WTC11 (cell line): Measurements from ENCODE around the gene INPP5E. TPM values are rescaled to one million over a fixed set of nuclear protein-coding genes. Genes with fewer than 3 reads are reported as not detected.

Source experiments
- ATAC-seq: fragments of 200-7000 bp; cut with Tn5 transposase; 2 replicates; pipeline ENCODE4 v1.10.0; 2021; ENCODE audit warnings: mild to moderate bottlenecking, moderate library complexity
- CTCF ChIA-PET: fragments of 300-600 bp; sonication (Branson Sonifier 250); formaldehyde crosslinking; loops from one replicate; lab custom pipeline; 2021; ENCODE audit warnings: antibody characterized with exemption; lab: Charles Lee
- POLR2A ChIA-PET: fragments of 350-600 bp; sonication (Branson Sonifier 250); formaldehyde crosslinking; loops from one replicate; lab custom pipeline; 2021; ENCODE audit warnings: antibody characterized with exemption; lab: Charles Lee
- DNase-seq: peaks from one replicate; pipeline ENCODE4 v3.0.0; 2021; ENCODE audit warnings: low spot score
- H3K27ac Mint-ChIP-seq: 2 replicates; pipeline ENCODE4 v1.8.0; 2021; ENCODE audit warnings: mixed read lengths
- H3K27me3 Mint-ChIP-seq: 2 replicates; pipeline ENCODE4 v1.8.0; 2021; ENCODE audit warnings: low read depth, mild to moderate bottlenecking, moderate library complexity, mixed read lengths
- H3K36me3 Mint-ChIP-seq: 2 replicates; pipeline ENCODE4 v1.8.0; 2021; ENCODE audit warnings: mixed read lengths
- H3K4me1 Mint-ChIP-seq: 2 replicates; pipeline ENCODE4 v1.8.0; 2022; ENCODE audit warnings: mixed read lengths
- H3K4me3 Mint-ChIP-seq: 2 replicates; pipeline ENCODE4 v1.8.0; 2021; ENCODE audit warnings: mild to moderate bottlenecking, moderate library complexity, mixed read lengths
- H3K9me3 Mint-ChIP-seq: 2 replicates; pipeline ENCODE4 v1.8.0; 2021; ENCODE audit warnings: mixed read lengths
- CBFB ChIP-seq: sonication (generic); formaldehyde crosslinking; IDR thresholded peaks from 2 replicates; pipeline ENCODE4 v1.8.1; 2022; ENCODE audit warnings: mild to moderate bottlenecking, low read depth, missing genetic modification reagents
- CREM ChIP-seq: sonication (generic); formaldehyde crosslinking; IDR thresholded peaks from 2 replicates; pipeline ENCODE4 v1.8.1; 2022; ENCODE audit warnings: mild to moderate bottlenecking, missing genetic modification reagents, moderate library complexity
- E2F5 ChIP-seq: sonication (generic); formaldehyde crosslinking; IDR thresholded peaks from 2 replicates; pipeline ENCODE4 v1.8.1; 2022; ENCODE audit warnings: mild to moderate bottlenecking, moderate library complexity, missing genetic modification reagents
- ESRRA ChIP-seq: sonication (generic); formaldehyde crosslinking; IDR thresholded peaks from 2 replicates; pipeline ENCODE4 v1.8.1; 2022; ENCODE audit warnings: mild to moderate bottlenecking, missing genetic modification reagents, borderline replicate concordance
- FOXJ3 ChIP-seq: sonication (generic); formaldehyde crosslinking; IDR thresholded peaks from 2 replicates; pipeline ENCODE4 v1.9.0; 2021; ENCODE audit warnings: missing genetic modification reagents, mild to moderate bottlenecking, borderline replicate concordance
- FOXP4 ChIP-seq: sonication (generic); formaldehyde crosslinking; IDR thresholded peaks from 2 replicates; pipeline ENCODE4 v1.8.0; 2022; ENCODE audit warnings: mild to moderate bottlenecking, missing genetic modification reagents
- GTF2I ChIP-seq: fragments of 250-450 bp; sonication (Bioruptor Pico); conservative IDR thresholded peaks from 2 replicates; pipeline ENCODE4 v1.4.0; 2021; ENCODE audit warnings: mild to moderate bottlenecking
- MLX ChIP-seq: sonication (generic); formaldehyde crosslinking; IDR thresholded peaks from 2 replicates; pipeline ENCODE4 v1.8.1; 2023; ENCODE audit warnings: mild to moderate bottlenecking, missing genetic modification reagents, moderate library complexity
- NR3C1 ChIP-seq: sonication (generic); formaldehyde crosslinking; conservative IDR thresholded peaks from 2 replicates; pipeline ENCODE4 v1.8.1; 2023; ENCODE audit warnings: low read depth, mild to moderate bottlenecking, missing genetic modification reagents
- PRDM15 ChIP-seq: sonication (generic); formaldehyde crosslinking; IDR thresholded peaks from 2 replicates; pipeline ENCODE4 v1.8.0; 2022; ENCODE audit warnings: missing genetic modification reagents
- PRRX2 ChIP-seq: fragments of 250-450 bp; sonication (Bioruptor Pico); IDR thresholded peaks from 2 replicates; pipeline ENCODE4 v1.8.0; 2021; ENCODE audit warnings: mild to moderate bottlenecking
- SOX15 ChIP-seq: fragments of 250-450 bp; sonication (Bioruptor Pico); IDR thresholded peaks from 2 replicates; pipeline ENCODE4 v1.9.0; 2021; ENCODE audit warnings: mild to moderate bottlenecking
- ZNF425 ChIP-seq: fragments of 250-450 bp; sonication (Bioruptor Pico); conservative IDR thresholded peaks from 2 replicates; pipeline ENCODE4 v1.9.0; 2021; ENCODE audit warnings: mild to moderate bottlenecking
- total RNA-seq: library from RNA; stranded (reverse); gene quantifications from 3 replicates; pipeline ENCODE4 v1.2.3, GENCODE V29; 2021

The INPP5E gene
- total RNA-seq, 1 experiment from 2014 or later: 24.0 TPM

- TF ChIP-seq FOXP4 (CRISPR knock-in tag) (no peak), MLX (no peak), SOX15 (CRISPR knock-in tag) (no peak), ZNF425 (CRISPR knock-in tag) (no peak)
Observed at GRCh38 chr9:136470356-136470755, 30.7 kb upstream of the INPP5E start (continued).

- no peak overlapping the region for H3K4me3 Mint-ChIP-seq
- no peaks in the 10 kb centered on the region for H3K27me3 Mint-ChIP-seq
- no peaks in the 10 kb centered on the region for H3K9me3 Mint-ChIP-seq
- no peak overlapping the region for H3K27ac Mint-ChIP-seq
- ATAC-seq: no peak
- ChIA-PET POLR2A (no interaction called here), CTCF (interaction anchor here (0.9 kb wide), 1 partner anchor 128 kb away, joined by 3 read pairs; no protein-coding TSS in a partner anchor)
- peaks cover 69% of the 10 kb centered on the region for H3K36me3 Mint-ChIP-seq
- H3K4me1 Mint-ChIP-seq: no peaks in the 10 kb centered on the region
- TF ChIP-seq FOXJ3 (CRISPR knock-in tag) (no peak), CBFB (CRISPR knock-in tag) (no peak), NR3C1 (no peak), CREM (no peak), PRDM15 (no peak), ESRRA (CRISPR knock-in tag) (no peak), GTF2I (no peak), MLX (no peak)
- DNase-seq: no peak
Observed at GRCh38 chr9:136467766-136468165, 28.1 kb upstream of the INPP5E start.

GRCh38 chr9:136466155-136466541 is 26.5 kb upstream of the INPP5E start:
- H3K4me3 Mint-ChIP-seq: no peak overlapping the region
- TF ChIP-seq FOXP4 (CRISPR knock-in tag): no peak
- no peak for TF ChIP-seq PRRX2 (CRISPR knock-in tag)
- no peak for TF ChIP-seq ZNF425 (CRISPR knock-in tag)
- TF ChIP-seq E2F5: no peak
- no peak overlapping the region for H3K27ac Mint-ChIP-seq
- POLR2A ChIA-PET: no interaction called here
- H3K36me3 Mint-ChIP-seq: peaks cover 69% of the 10 kb centered on the region
- no peaks in the 10 kb centered on the region for H3K4me1 Mint-ChIP-seq
- no peaks in the 10 kb centered on the region for H3K9me3 Mint-ChIP-seq
- no peaks in the 10 kb centered on the region for H3K27me3 Mint-ChIP-seq
- CTCF ChIA-PET: no interaction called here
- no peak for DNase-seq
- no peak for ATAC-seq
